ENCODE data around the gene DOK5.
"Not testable (repeated sequence)": the region's sequence is repeated elsewhere in the genome, so short reads cannot be mapped to it uniquely, and the experiment has no call there.

Gene DOK5

DNA sequence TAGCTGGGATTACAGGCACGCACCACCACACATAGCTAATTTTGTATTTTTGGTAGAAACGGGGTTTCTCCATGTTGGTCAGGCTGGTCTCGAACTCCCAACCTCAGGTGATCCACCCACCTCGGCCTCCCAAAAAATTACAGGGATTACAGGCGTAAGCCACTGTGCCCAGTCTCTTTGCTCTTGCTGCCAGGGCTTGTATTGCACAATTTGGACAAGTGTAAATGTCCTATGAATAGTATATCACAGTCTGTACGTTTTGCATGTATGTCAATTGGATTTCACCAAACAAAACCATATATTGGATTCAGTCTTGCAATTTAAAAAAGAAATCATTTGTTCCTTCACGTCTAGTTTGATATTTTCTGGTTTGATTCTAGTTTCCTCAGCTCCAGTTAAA, 2.1 kb upstream of the DOK5 start:
- DNase-seq = no peak

DNA sequence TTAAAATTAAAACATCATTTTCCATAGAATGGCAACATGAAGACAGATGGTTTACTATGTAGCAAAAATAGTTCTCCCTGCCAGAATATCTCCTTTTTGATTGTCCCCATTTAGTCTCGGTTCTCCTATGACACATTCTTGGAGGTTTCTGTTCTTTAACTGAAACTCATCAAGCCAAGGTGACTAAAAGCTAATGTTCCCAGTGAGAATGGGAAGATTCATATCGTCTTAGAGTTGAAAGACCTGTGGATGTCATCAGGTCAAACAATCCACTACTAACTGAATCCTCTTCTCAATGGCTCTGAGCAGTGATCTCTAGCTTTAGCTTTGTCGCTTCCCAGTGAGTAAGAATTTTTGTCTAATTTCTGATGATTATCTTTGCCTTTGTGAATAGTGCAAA, 1.3 kb upstream of the DOK5 start:
- DNase-seq = no peak

DNA sequence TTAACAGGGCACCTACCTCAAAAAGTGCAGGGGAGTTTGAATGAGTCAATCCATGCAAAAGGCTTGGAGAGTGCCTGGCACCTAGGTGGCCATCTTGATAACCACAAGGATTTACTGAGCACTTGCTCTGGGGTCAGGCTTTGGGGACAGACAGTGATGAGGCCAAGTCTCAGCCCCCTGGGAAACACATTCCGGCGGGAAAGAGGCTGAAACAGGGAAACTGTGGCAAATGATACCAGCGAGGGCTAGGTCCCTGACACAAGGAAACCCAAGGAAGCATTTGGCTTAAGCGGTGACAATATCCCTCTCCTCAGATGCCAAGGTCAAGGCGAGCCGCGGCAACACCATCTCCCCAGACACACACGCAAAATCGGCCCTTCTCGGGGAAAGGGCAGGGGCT, 527 bp upstream of the DOK5 start:
- no peak for DNase-seq

DNA sequence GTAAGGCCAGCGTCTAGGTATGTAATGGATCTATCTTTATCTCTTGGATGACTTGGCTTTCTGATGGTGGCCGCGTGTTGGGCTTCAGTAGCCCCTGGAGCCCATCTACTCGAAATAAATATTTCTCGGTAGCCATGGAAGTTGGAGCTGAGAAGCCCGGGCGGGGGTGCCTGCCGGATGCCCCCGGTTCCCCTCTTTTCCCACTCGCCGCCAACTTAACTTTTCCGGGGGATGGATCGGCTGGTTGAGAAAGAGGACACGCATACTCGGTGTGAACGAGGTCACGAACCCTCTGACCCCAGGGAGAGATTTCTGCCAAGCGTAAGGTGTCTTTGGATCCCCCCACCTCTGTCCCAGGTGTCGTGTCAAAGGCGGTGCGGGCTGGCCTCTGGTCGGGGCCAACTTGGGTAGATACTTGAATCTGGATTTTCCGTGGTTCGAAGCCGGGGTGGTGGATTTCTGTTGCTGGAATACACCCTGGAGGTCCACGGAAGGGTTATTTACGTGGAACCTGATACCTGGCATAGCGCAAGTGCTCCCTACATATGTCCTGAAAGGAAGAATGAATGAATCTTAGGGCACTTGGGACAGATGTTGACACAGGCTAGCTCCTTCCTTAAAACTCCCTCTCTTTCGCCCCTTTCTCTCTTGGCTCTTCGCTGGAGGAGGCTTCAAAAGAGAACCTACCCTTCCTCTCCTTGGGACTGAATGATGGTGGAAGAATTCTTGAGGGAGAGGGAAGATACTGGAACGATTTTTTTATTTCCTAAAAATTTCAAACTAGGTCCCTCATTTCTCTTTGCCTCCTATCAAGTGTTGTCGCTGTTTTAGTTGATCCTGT, 996 bp downstream of the DOK5 start:
- DNase-seq = no peak

DNA sequence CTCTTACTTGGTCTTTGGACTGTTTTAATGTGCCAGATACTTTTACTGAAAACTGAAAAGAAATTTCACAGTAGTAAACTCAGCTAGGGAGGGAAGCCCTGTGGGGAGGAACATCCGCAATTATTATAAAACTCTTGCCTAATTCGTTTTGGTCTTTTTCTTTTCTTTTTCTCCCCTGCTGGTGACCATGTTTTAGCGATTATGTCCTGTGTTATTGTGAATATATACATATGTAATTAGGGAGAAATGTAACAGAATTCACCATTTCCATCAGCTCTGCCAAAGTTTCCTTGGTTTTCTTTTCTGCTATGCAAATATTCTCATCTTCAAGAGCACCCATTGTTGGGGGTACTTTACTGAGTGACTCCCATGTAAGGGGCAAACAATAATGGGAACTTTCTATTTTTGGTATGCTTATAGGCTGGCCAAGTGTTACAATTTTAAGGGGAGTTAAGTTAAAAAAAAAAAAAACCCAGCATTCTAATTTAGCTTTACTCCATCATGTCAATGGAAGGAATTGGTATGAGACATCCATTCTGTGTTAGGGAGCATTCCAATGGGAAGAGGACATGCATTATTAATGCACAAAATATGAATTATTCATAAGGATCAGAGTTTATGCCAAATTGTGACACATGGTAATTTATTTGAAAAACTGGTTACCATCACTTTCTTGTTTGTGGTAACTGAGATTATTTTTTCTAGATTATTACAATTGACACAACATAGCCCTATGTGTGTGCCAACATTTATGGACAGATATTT, 2.0 kb downstream of the DOK5 start:
- DNase-seq = no peak

DNA sequence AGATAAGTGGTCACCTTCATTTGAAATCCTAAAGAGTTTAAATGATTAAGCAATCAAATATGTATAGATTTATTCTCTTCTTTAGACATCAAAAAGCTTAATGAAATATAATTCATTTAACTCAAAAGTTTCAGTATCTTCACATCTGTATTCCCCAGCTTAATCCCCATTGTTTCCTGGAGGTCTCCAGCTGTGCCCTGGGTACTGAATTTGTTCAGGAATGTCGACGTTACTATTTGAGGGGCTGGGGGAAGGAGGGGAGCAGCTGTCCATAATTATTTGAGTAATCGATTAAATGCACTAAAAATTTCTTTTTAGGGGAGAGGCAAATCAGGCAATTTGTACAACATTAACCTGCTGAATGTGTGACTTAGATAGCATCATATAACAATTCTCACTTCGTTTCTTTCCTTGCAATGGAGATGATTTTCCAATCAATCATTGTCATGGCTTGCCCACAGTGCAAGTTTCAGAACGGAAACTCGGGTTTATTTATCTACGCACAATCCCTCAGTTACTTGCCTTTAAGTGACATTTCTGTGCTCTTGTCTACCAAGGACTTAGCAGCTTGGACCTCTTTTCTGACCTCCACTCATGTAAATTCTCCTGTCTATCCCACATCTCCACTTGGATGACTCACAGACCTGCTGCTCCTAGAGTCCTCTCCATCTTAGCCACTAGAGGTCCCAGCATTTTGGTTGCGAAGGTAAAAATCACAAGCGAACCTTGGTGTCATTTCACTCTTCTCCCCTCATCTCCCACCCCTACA, 3.9 kb downstream of the DOK5 start:
- DNase-seq = no peak

DNA sequence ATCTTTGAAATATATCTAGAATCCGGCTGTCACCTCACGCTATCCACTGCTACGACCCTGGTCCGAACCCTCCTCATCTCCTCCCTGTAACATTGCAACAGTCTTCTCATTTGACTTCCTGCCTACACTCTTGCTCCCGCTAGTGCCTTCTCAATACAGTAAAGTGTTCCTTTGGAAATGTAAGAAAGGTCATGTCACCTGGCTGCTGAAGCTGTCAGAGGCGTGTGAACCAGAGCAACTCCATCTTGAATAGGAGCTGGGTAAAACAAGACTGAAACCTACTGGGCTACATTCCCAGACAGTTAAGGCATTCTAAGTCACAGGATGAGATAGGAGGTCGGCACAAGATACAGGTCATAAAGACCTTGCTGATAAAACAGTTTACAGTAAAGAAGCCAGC, 4.5 kb downstream of the DOK5 start:
- DNase-seq = not testable (repeated sequence)

DNA sequence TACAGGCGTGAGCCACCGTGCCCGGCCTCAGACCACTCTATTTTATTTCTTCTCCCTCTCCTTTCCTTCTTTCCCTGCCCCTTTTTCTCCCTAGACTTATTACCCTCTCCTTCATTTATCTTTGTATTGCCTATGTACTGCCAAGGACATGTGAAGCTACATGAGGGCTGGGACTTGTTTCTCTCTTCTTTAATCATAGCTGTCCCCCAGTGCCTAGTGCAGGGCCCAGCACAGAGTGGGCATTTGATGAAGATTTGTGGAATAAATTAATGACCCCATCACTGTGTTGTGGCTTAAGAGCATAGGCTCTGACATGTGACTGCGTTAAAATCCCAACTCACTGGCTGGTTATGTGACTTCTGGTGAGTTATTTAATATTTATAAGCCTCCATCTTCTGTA, 6.0 kb downstream of the DOK5 start:
- no peak for DNase-seq

DNA sequence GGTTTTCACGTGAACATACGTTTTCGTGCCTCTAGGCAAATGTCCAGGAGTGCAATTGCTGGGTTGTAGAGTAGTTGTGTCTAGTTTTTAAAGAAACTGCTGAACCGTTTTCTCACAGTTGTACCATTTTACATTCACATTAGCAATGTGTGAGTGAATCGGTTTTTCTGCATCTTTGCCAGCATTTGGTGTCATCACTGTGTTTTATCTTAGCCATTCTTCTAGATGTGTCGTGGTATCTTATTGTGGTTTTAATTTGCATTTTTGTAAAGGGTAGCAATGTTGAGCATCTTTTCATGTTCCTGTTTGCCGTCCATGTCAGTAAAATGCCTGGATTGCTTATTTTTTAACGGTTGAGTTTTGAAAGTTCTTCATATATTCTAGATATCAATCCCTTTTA, 10.2 kb downstream of the DOK5 start:
- DNase-seq = no peak

DNA sequence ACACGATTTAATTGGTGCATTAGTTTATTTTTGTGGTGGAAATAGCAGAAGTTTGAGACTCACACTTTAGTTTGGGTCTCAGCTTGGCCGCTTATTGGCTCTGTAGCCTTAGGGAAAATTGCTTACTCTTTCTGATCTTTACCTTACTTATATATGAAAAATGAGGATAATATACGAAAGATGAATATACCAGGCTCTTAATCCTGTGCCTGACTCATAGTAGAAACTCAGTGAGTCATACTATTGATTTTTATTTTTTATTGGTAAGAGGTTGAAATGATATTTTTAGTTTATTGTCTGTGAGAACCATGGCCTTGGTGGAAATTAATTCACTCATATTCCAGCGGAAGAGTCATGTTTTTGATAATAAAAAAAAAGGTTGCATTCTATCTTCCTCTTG, 11.2 kb downstream of the DOK5 start:
- no peak for DNase-seq

DNA sequence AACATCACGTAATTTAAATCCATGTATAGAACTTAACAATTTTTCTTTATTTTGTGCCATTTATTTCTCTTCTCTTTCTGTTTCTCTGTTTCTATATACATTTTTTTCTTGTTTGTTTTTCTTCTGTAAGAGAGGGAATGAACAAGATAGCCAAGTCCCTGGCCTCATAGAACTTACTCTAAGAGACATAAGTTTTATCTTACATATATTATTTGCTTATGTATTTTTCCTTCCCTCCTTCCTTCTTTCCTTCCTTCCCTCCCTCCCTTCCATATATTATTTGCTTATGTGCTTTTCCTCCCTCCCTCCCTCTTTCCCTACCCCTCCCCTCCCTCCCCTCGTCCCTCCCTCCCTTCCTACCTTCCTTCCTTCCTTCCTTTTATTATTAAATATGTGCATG, 13.0 kb downstream of the DOK5 start:
- DNase-seq = no peak

DNA sequence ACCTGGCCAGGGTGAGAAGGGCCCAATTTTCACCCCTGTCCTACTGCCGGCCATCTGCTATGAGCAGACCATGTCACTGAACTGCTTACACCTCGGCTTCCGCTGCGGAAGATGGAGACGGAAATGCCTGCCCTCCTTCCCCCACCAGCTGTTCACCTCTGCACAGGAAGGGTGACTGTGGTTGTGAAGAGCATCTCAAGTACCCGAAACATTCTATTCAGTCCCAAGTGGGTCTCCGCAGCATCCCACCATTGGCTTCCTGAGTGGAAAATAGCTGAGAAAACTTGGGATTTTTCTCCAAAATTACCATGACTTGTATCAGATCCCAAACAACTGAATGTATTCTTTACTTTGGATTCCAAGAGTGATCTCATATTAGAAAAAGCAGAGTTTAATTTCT, 16.1 kb downstream of the DOK5 start:
- DNase-seq = no peak

DNA sequence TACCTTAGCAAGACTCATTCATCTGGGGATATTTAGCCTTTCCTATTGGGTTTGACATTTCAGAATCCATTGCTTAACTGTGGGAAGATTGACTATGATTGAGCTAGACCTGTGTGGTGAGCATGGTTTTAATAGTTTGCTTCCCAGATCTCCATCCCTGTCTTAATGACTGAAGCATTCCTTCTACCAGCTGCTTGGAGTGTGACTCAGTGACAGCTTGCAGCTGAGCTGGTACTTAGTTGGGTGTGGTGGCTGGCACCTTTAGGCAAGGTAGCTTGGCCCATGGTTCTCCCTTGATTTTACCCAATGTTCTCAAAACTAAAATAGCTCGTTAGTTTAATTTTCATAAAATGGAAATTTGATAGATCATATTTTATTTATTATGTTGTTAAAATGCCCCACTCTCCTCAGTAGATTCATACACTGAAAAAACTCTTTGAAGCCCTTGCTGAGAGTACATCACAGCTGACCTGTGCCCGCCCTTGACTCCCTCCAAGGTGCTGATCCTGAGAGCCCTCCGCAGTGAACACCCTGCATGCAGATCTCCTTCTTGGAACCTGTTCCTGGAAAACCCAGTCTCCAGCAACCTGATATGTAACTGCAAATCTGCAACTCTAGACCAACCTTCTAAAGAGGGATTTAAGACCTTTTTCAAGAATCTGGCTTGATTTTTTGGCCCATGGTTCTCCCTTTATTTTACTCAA, 19.1 kb downstream of the DOK5 start:
- no peak for DNase-seq

DNA sequence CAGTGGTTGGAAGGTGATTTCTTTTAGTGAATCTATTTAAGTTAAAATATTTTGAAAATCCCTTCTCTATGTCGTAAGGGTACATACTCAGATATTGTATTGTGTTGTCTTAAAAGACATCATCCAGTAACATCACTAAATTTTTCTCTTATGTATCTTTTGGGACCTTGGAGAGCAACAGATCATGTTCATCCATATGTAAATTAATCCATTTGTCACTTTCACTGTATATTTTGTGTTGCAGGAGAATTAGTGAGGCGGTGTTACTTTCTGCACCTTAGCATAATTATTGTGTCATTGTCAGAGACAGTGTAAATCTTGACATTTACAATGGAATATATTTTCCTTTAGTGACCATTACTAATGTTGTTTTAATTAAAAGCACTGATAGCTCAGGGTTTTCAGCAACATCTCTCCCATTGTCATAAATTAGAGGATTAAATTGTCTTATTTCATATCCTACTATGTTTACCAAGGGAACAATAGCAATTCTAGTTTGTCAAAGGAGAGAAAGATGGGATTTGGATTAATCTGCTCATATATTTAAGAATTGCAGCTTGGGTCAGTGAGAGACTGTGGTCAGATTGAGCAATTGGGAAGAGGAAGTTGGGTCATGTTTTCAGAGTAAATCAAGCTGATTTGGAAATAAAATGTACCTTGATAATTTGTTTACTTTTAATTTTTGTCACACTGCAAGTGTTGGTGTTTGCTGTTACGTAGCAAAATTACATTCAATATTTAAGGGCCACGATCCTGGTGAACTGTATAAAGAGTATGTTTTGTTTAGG, 22.7 kb downstream of the DOK5 start:
- DNase-seq = no peak

DNA sequence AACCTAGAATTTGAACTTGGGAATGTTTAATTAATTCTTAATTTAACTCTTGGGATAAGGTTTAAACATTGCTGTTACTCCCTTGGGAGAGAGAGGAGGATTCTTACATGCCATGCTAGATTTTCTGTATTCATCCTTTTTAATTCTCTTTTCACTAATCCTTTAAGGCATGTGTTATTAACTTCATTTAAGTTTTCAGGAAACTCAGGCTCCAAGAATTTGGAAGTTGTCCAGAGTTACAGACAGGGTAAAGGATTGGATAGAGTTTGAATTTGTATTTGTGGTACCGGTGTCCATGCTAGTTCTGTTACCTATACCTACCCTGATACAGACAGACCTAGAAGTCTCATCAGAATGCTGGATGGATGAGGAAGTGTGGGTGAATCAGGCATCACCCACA, 23.7 kb downstream of the DOK5 start:
- no peak for DNase-seq

DNA sequence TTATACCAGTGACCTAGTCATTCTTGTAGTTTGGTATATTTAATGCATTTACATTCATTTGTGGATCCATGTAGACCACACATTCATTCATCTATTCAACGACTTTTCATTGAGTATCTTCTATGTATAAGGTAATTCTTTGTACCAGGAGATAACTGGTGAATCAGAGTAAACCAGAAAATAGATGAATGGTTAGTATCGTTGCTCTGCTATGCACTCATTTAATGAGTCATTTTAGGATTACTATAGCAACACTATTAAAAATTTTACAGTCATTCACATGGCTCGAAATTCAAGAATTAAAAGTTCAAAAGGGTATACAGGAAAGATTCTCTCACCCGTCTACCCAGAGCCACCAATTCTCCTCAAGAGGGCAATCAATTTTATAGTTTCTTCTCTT, 26.8 kb downstream of the DOK5 start:
- DNase-seq = no peak

DNA sequence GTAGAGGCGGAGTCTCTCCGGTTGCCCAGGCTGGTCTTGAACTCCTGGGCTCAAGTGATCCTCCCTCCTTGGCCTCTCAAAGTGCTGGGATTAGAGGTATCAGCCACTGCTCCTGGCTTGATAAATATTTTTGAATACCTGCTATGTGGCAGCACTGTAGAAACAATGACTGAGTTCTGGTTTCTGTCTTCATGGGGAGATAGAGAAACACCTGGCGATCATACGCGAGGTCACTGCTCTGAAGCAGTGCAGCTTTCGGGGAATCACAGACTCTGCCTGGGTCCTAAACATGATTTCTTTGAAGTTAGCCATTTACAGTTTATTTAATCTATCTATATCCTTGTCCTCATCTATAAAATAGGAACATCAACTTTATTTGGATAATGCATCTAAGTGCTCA, 31.2 kb downstream of the DOK5 start:
- DNase-seq = no peak

DNA sequence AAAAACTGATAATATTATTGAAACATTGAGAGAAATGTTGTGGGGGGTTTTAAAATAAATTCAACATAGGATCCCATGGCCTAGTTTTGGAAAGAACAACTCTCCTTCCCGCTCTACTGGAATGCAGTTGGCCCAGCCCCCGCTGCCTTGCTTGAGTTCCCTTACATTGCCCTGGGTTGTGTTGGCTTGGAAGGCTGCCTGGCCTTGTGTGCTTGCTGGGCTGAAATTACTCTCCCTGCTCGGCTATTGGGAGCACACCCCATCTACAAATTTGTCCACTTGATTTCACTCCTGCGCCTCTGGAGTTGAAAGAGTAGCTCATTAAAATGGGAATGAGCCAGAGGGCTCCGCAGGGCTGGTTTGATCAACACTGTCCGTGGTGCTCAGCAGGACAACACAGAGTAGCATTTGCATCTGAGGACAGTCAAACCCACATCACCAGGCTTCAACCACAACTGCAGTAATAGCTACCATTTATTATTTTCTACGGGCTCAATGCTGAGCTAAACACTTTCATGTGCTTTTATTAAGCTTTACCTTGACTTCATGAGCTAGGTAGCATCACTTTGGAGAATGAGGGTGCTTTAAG, 35.2 kb downstream of the DOK5 start:
- DNase-seq = no peak

DNA sequence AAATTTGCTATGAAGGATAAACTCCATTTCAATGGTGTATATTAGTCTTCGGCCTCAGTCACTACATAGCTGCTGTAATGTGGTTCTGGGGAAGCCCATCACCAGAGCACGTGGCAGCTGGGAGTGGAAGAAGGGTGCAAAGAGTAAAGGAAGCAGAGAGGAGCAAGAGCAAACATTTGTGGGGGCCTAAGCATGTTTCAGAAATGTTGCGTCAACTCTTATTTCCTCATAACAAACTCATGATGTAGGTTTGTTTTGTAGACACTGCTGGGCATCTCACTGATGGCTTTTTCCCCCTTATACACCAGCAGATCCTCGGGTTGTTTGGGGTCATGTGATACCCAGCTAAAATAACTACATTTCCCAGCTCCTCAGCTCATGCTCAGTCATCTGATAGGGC, 37.3 kb downstream of the DOK5 start:
- DNase-seq = no peak

DNA sequence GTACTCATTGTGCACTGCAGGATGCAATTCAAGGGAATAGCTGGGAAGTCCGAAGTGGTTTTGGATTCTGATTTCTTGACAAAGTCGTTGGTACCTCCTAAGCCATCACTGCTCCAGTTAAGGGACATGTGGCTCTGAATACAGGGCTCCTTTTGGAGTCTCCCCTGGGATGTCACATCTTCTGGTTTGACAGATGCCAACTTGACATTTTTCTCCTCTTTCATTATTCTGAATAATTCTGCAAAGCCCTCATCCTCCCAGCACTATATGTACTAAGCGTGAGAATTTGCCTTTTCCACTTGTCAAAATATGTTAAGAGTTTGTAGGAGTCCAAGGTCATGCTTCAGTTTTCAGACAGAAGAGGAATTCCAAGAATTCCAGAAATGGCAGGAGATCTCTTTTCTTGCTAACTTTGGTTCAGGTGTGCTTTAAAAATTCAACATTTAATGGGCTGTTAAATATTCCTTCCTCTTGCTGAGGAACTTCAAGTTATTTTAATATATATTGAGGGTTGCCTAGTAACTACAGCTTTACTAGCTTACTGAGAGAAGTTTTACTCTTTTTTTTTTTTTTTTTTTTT, 38.7 kb downstream of the DOK5 start:
- no peak for DNase-seq

All from activated CD4-positive, alpha-beta T cell treated with anti-CD3 and anti-CD28 coated beads for 1 hour (primary cell).